Measurements from ENCODE around the gene TRIM52.

The TRIM52 gene

GRCh38 chr5:181259283-181259682 is 1.7 kb downstream of the TRIM52 start:
- Histone ChIP-seq H3K27ac (ENCODE audit: extremely low read depth, low read depth, low read length) (no peak overlapping the region), H3K4me1 (ENCODE audit: control insufficient read depth, insufficient read depth, low read length) (no peaks in the 10 kb centered on the region), H3K36me3 (ENCODE audit: control insufficient read depth in 2 of 2, insufficient read depth in 1 of 2, low read length in 2 of 2) (peaks cover 20 to 42% of the 10 kb centered on the region in 2 experiments), H3K9me3 (ENCODE audit: control insufficient read depth, insufficient read depth, low read depth, low read length) (no peaks in the 10 kb centered on the region), H3K4me3 (ENCODE audit: low read depth, low read length) (peak overlapping the region; percentile 92)
- 0 out of 2 replicates have a peak, but pooled peaks have one; percentile 5 for TF ChIP-seq ZNF366 (tag by site-specific recombination; conservative IDR thresholded peaks at IDR 0.05)
- TF ChIP-seq, protein P1, sequence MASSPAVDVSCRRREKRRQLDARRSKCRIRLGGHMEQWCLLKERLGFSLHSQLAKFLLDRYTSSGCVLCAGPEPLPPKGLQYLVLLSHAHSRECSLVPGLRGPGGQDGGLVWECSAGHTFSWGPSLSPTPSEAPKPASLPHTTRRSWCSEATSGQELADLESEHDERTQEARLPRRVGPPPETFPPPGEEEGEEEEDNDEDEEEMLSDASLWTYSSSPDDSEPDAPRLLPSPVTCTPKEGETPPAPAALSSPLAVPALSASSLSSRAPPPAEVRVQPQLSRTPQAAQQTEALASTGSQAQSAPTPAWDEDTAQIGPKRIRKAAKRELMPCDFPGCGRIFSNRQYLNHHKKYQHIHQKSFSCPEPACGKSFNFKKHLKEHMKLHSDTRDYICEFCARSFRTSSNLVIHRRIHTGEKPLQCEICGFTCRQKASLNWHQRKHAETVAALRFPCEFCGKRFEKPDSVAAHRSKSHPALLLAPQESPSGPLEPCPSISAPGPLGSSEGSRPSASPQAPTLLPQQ (tag by site-specific recombination; IDR thresholded peaks at IDR 0.05) = no peak
- TF ChIP-seq KLF9 (tag by site-specific recombination; IDR thresholded peaks at IDR 0.05; ENCODE audit: low read depth) = peak; percentile 57; the same call in 1 of the 2 replicates
- TF ChIP-seq PRDM1 (tag by site-specific recombination; IDR thresholded peaks at IDR 0.05) = 0 out of 2 replicates have a peak, but pooled peaks have one; percentile 6
- TF ChIP-seq IKZF3 (tag by site-specific recombination; IDR thresholded peaks at IDR 0.05) = peak; percentile 56; the same call in 1 of the 2 replicates
- TF ChIP-seq ZNF426 (tag by site-specific recombination; IDR thresholded peaks at IDR 0.05) = no peak
- no peak for TF ChIP-seq ZNF221 (tag by site-specific recombination; IDR thresholded peaks at IDR 0.05; ENCODE audit: borderline replicate concordance)
- CTCF ChIA-PET = no interaction called here
- POLR2A ChIA-PET = interaction anchor here (1.9 to 4.1 kb wide), 4 partner anchors 7 to 68 kb away, joined by 7 to 47 read pairs (median 21); no protein-coding TSS in a partner anchor

GRCh38 chr5:181258576-181258975 is 2.4 kb downstream of the TRIM52 start:
- Histone ChIP-seq H3K9me3 (ENCODE audit: control insufficient read depth, insufficient read depth, low read depth, low read length) (no peaks in the 10 kb centered on the region), H3K36me3 (ENCODE audit: control insufficient read depth in 2 of 2, insufficient read depth in 1 of 2, low read length in 2 of 2) (peaks cover 20 to 41% of the 10 kb centered on the region in 2 experiments), H3K27ac (ENCODE audit: extremely low read depth, low read depth, low read length) (no peak overlapping the region), H3K4me3 (ENCODE audit: low read depth, low read length) (peak overlapping the region; percentile 92), H3K4me1 (ENCODE audit: control insufficient read depth, insufficient read depth, low read length) (no peaks in the 10 kb centered on the region)
- ChIA-PET POLR2A (no interaction called here), CTCF (no interaction called here)
- TF ChIP-seq, protein P2, sequence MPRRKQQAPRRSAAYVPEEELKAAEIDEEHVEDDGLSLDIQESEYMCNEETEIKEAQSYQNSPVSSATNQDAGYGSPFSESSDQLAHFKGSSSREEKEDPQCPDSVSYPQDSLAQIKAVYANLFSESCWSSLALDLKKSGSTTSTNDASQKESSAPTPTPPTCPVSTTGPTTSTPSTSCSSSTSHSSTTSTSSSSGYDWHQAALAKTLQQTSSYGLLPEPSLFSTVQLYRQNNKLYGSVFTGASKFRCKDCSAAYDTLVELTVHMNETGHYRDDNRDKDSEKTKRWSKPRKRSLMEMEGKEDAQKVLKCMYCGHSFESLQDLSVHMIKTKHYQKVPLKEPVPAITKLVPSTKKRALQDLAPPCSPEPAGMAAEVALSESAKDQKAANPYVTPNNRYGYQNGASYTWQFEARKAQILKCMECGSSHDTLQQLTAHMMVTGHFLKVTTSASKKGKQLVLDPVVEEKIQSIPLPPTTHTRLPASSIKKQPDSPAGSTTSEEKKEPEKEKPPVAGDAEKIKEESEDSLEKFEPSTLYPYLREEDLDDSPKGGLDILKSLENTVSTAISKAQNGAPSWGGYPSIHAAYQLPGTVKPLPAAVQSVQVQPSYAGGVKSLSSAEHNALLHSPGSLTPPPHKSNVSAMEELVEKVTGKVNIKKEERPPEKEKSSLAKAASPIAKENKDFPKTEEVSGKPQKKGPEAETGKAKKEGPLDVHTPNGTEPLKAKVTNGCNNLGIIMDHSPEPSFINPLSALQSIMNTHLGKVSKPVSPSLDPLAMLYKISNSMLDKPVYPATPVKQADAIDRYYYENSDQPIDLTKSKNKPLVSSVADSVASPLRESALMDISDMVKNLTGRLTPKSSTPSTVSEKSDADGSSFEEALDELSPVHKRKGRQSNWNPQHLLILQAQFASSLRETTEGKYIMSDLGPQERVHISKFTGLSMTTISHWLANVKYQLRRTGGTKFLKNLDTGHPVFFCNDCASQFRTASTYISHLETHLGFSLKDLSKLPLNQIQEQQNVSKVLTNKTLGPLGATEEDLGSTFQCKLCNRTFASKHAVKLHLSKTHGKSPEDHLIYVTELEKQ (tag by site-specific recombination; IDR thresholded peaks at IDR 0.05; ENCODE audit: borderline replicate concordance) = no peak
- peak; percentile 94 for TF ChIP-seq ZNF664 (tag by site-specific recombination; IDR thresholded peaks at IDR 0.05)
- TF ChIP-seq ZNF830 (tag by site-specific recombination; IDR thresholded peaks at IDR 0.05; ENCODE audit: low read depth) = no peak
- TF ChIP-seq ZNF274 (IDR thresholded peaks at IDR 0.05; ENCODE audit: low read length) = no peak
- TF ChIP-seq ZNF274 (tag by site-specific recombination; IDR thresholded peaks at IDR 0.05; ENCODE audit: borderline replicate concordance) = no peak
- no peak for TF ChIP-seq ZNF768 (tag by site-specific recombination; IDR thresholded peaks at IDR 0.05)
- TF ChIP-seq ZNF501 (tag by site-specific recombination; IDR thresholded peaks at IDR 0.05) = no peak
- no peak for TF ChIP-seq ZNF18 (tag by site-specific recombination; IDR thresholded peaks at IDR 0.05)
